Stimulated activated CD8-positive, alpha-beta memory T cell treated with anti-CD3 and anti-CD28 coated beads, Interleukin-7, amount 100 ng/mL, for 1 hour (primary cell): ENCODE results near the gene CLIC3.

Experiments used
- DNase-seq, 2 donors: peaks; one replicate each; pipeline ENCODE4 v3.0.0-alpha.2; 2020; ENCODE audit warnings: low read depth in 2 of 2

Gene CLIC3

GRCh38 chr9:137030538-137031527 is 34.5 kb upstream of the CLIC3 start:
- DNase-seq: no peak

GRCh38 chr9:137030006-137030405 is 33.6 kb upstream of the CLIC3 start:
- DNase-seq: no peak

- peak; percentile 44 to 54 for DNase-seq
Observed at GRCh38 chr9:137029058-137029936, 32.9 kb upstream of the CLIC3 start.

- peak in 1 of 2 donors; percentile 25 for DNase-seq
Observed at GRCh38 chr9:137028263-137029057, 32.1 kb upstream of the CLIC3 start.

GRCh38 chr9:137027369-137028262 is 31.2 kb upstream of the CLIC3 start, which contains the start of gene ABCA2:
ABCA2 (minus strand) TSS chr9:137028237; CDS start chr9:137028140, 97 bp downstream.
- DNase-seq: no peak

GRCh38 chr9:137026828-137027227 is 30.5 kb upstream of the CLIC3 start:
- no peak for DNase-seq

GRCh38 chr9:137026384-137026783 is 30.0 kb upstream of the CLIC3 start:
- DNase-seq: no peak

GRCh38 chr9:137025517-137025966 is 29.2 kb upstream of the CLIC3 start:
- no peak for DNase-seq

GRCh38 chr9:137023583-137023991 is 27.2 kb upstream of the CLIC3 start:
- DNase-seq: no peak

GRCh38 chr9:137023157-137023556 is 26.8 kb upstream of the CLIC3 start:
- no peak for DNase-seq

GRCh38 chr9:137022662-137023008 is 26.3 kb upstream of the CLIC3 start:
- DNase-seq: no peak

- DNase-seq: no peak
Observed at GRCh38 chr9:137021979-137022661, 25.8 kb upstream of the CLIC3 start.

- DNase-seq: no peak
Observed at GRCh38 chr9:137021568-137021978, 25.2 kb upstream of the CLIC3 start.

- no peak for DNase-seq
Observed at GRCh38 chr9:137020771-137021567, 24.6 kb upstream of the CLIC3 start.

GRCh38 chr9:137019891-137020683 is 23.7 kb upstream of the CLIC3 start:
- no peak for DNase-seq

- DNase-seq: no peak
Observed at GRCh38 chr9:137018761-137019559, 22.6 kb upstream of the CLIC3 start.

GRCh38 chr9:137017791-137018497 is 21.6 kb upstream of the CLIC3 start:
- DNase-seq: no peak
